Cardiac muscle cell (in vitro differentiated cells and primary cell): ENCODE results near the gene OR9Q2. TPM values are rescaled to one million over a fixed set of nuclear protein-coding genes. Genes with fewer than 3 reads are reported as not detected.

Experiments
- DNase-seq, 2 donors: peaks; one replicate each; pipeline versions ENCODE4 v3.0.0 to v3.0.0-alpha.2; 2010 to 2017; ENCODE audit warnings: low read depth in 1 of 2, low spot score in 1 of 2
- H3K27ac ChIP-seq: fragments of 200-600 bp; sonication (generic); 2 replicates; pipeline ENCODE4 v1.5.1; 2016
- H3K27me3 ChIP-seq: fragments of 200-600 bp; sonication (generic); 2 replicates; pipeline ENCODE4 v1.6.0; 2016; ENCODE audit warnings: control low read depth
- H3K36me3 ChIP-seq: fragments of 200-600 bp; sonication (generic); 2 replicates; pipeline ENCODE4 v1.5.1; 2016; ENCODE audit warnings: control low read depth
- H3K4me1 ChIP-seq: fragments of 200-600 bp; sonication (generic); 2 replicates; pipeline ENCODE4 v1.8.1; 2017; ENCODE audit warnings: low read depth, mild to moderate bottlenecking, mixed run types
- H3K4me3 ChIP-seq: fragments of 200-600 bp; sonication (generic); 2 replicates; pipeline ENCODE4 v1.5.1; 2016; ENCODE audit warnings: mild to moderate bottlenecking
- H3K9me3 ChIP-seq: fragments of 200-600 bp; sonication (generic); 2 replicates; pipeline ENCODE4 v1.5.1; 2017; ENCODE audit warnings: low read depth, mild to moderate bottlenecking, control low read depth
- polyA plus RNA-seq: library from polyadenylated mRNA; unstranded; fragments of >200 nt; fragmentation: Nextera tagmentation; extraction: Ambion mirVana; gene quantifications from 2 replicates; pipeline ENCODE4 v1.2.1, GENCODE V29; 2016
- total RNA-seq: library from RNA; depleted of rRNA; stranded (reverse); fragments of >200 nt; gene quantifications from 2 replicates; pipeline ENCODE4 v1.2.3, GENCODE V29; 2016
- TF ChIP-seq, protein P1 (sequence below): IDR thresholded peaks from 2 replicates; pipeline ENCODE4 v1.5.1; 2012; ENCODE audit warnings: low read depth, mild to moderate bottlenecking, low read length

The OR9Q2 gene
- total and polyA plus RNA-seq, 2 experiments from 2014 or later, result not detected

DNA sequence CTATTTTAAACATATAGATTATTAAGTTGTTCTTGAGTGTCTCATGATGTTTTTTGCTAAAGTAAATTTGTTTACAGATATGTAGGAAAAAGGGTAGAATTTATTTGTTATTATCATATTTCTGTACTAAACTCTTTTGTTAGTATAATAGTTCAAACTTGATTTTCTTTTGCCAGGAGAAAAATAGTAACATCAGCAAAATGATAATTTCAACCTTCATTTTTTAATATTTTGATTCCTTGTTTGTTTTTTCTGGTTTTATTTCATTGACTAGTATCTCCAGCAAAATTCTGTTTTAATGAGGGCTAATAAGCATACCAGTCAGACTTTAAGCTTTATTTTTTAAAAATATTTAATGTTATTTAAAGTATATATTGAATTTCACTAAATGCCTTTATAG lies 27.6 kb downstream of the OR9Q2 start:
- Histone ChIP-seq H3K4me3 (no peak overlapping the region), H3K27ac (no peak overlapping the region), H3K27me3 (no peaks in the 10 kb centered on the region), H3K9me3 (no peaks in the 10 kb centered on the region), H3K36me3 (no peaks in the 10 kb centered on the region), H3K4me1 (no peaks in the 10 kb centered on the region)
- DNase-seq, result no peak
- TF ChIP-seq, protein P1, sequence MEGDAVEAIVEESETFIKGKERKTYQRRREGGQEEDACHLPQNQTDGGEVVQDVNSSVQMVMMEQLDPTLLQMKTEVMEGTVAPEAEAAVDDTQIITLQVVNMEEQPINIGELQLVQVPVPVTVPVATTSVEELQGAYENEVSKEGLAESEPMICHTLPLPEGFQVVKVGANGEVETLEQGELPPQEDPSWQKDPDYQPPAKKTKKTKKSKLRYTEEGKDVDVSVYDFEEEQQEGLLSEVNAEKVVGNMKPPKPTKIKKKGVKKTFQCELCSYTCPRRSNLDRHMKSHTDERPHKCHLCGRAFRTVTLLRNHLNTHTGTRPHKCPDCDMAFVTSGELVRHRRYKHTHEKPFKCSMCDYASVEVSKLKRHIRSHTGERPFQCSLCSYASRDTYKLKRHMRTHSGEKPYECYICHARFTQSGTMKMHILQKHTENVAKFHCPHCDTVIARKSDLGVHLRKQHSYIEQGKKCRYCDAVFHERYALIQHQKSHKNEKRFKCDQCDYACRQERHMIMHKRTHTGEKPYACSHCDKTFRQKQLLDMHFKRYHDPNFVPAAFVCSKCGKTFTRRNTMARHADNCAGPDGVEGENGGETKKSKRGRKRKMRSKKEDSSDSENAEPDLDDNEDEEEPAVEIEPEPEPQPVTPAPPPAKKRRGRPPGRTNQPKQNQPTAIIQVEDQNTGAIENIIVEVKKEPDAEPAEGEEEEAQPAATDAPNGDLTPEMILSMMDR, result no peak

DNA sequence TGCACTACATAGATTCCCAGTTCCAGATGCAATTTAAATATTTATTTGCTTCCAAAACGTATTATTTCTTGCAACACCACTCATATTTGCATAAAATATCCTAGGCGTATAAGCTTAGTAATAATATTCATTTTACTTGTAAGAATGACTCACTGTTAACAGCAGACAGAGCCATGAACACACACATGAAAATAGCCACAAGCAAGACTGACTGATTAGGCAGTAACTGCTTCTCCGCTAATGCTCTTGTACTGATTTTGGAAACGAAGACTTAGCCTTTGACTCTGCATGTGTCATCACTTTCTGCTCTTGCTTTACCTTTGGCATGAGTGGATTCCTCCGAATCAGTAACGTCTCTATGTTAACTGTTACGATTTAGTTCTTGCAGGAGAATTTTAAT lies 33.9 kb downstream of the OR9Q2 start:
- Histone ChIP-seq H3K4me3 (no peak overlapping the region), H3K4me1 (no peaks in the 10 kb centered on the region), H3K9me3 (no peaks in the 10 kb centered on the region), H3K27ac (no peak overlapping the region), H3K36me3 (no peaks in the 10 kb centered on the region), H3K27me3 (no peaks in the 10 kb centered on the region)
- no peak for DNase-seq
- TF ChIP-seq, protein P1, result no peak

DNA sequence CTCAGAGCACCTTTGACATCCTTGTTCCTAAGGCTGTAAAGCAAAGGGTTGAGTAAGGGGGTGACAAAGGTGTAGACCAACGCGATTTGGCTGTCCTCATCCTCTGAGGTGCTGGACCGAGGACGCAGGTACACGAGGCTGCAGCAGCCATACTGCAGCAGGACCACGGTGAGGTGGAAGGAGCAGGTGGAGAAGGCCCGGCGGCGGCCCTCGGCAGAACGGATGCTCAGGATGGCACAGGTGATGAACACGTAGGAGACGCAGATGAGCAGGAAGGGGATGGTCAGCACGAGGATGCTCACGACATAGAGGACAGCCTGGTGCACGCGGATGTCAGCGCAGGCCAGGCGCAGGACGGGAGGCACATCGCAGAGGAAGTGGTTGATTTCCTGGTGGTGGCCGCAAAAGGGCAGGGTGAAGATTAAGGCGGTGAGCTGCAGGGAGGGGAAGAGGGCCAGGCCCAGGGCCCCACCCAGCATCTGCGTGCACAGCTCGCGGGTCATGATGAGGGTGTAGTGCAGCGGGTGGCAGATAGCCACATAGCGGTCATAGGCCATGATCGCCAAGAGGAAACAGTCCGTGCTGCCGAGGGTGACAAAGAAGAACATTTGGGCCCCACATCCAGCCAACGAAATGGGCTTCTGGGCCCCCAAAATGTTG lies 39.2 kb downstream of the OR9Q2 start:
- no peaks in the 10 kb centered on the region for H3K4me1 ChIP-seq
- H3K9me3 ChIP-seq, result no peaks in the 10 kb centered on the region
- no peak for DNase-seq
- TF ChIP-seq, protein P1, result no peak
- no peak overlapping the region for H3K27ac ChIP-seq
- H3K36me3 ChIP-seq, result no peaks in the 10 kb centered on the region
- H3K27me3 ChIP-seq, result no peaks in the 10 kb centered on the region
- no peak overlapping the region for H3K4me3 ChIP-seq

Other genes starting within 250 kb of the OR9Q2 start
- gene OR9Q1, start 165.2 kb upstream of the OR9Q2 start, total RNA-seq, result not detected in 2 replicates
- gene OR9Q1, start 165.2 kb upstream of the OR9Q2 start, polyA plus RNA-seq, result not detected in 2 replicates
- not detected in 2 replicates for gene OR6Q1, start 158.1 kb upstream of the OR9Q2 start, total RNA-seq
- not detected in 2 replicates for gene OR6Q1, start 158.1 kb upstream of the OR9Q2 start, polyA plus RNA-seq
- gene OR9I1, start 63.5 kb upstream of the OR9Q2 start, total RNA-seq, result not detected in 2 replicates
- gene OR9I1, start 63.5 kb upstream of the OR9Q2 start, polyA plus RNA-seq, result not detected in 2 replicates
- gene OR1S2, start 15.1 kb downstream of the OR9Q2 start, total RNA-seq, result not detected in 2 replicates
- not detected in 2 replicates for gene OR1S2, start 15.1 kb downstream of the OR9Q2 start, polyA plus RNA-seq
- gene OR1S1, start 23.6 kb downstream of the OR9Q2 start, total RNA-seq, result not detected in 2 replicates
- gene OR1S1, start 23.6 kb downstream of the OR9Q2 start, polyA plus RNA-seq, result not detected in 2 replicates
- gene OR10Q1, start 39.8 kb downstream of the OR9Q2 start, total RNA-seq, result not detected in 2 replicates
- not detected in 2 replicates for gene OR10Q1, start 39.8 kb downstream of the OR9Q2 start, polyA plus RNA-seq
- gene OR10W1, start 79.2 kb downstream of the OR9Q2 start, total RNA-seq, result not detected in 2 replicates
- gene OR10W1, start 79.2 kb downstream of the OR9Q2 start, polyA plus RNA-seq, result not detected in 2 replicates
- gene OR5B17, start 170.0 kb downstream of the OR9Q2 start, total RNA-seq, result not detected in 2 replicates
- not detected in 2 replicates for gene OR5B17, start 170.0 kb downstream of the OR9Q2 start, polyA plus RNA-seq
- not detected in 2 replicates for gene OR5B3, start 217.8 kb downstream of the OR9Q2 start, total RNA-seq
- gene OR5B3, start 217.8 kb downstream of the OR9Q2 start, polyA plus RNA-seq, result not detected in 2 replicates
- not detected in 2 replicates for gene OR5B2, start 239.1 kb downstream of the OR9Q2 start, total RNA-seq
- 0.59 TPM in 1 of 2 replicates, not detected in the other for gene OR5B2, start 239.1 kb downstream of the OR9Q2 start, polyA plus RNA-seq